Activated CD8-positive, alpha-beta memory T cell treated with anti-CD3 and anti-CD28 coated beads for 1 hour (primary cell): Measurements from ENCODE around the gene EMX2.

Source experiments
- DNase-seq, 2 donors: peaks; one replicate each; pipeline ENCODE4 v3.0.0-alpha.2; 2020; ENCODE audit warnings: low read depth in 1 of 2; ENCODE audit errors: extremely low read depth in 1 of 2

EMX2 gene

DNA sequence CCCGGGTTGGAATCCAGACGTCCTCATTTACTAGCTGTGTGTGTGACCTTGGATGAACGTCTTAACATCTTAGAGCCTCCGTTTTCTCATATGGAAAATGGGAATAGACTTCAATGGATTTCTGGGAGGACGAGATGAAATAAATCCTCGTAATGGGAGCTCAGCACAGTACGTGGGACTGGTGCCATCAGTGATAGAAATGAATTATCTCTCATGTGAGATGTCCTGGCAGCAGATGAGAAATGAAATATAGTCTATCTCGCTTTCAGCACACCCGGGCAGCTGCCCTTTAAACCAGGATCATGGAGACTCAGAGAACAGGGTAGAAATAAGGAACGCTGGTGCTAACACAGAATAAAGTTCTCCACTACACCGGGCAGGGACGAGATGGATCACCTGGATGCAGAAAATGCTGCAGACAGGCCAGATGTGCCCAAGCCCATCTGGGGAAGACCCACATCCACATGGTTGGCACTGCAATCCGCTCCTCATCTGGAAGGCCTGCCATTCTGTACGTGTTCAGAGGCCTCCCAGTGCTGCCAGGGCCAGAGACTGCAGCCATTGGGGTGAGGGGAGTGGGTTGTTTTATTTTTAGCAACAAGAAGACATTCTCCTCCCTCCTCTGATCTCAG is 11.1 kb upstream of the EMX2 start:
- DNase-seq: no peak

GRCh38 chr10:117532003-117532385 is 10.6 kb upstream of the EMX2 start:
- DNase-seq: no peak

DNA sequence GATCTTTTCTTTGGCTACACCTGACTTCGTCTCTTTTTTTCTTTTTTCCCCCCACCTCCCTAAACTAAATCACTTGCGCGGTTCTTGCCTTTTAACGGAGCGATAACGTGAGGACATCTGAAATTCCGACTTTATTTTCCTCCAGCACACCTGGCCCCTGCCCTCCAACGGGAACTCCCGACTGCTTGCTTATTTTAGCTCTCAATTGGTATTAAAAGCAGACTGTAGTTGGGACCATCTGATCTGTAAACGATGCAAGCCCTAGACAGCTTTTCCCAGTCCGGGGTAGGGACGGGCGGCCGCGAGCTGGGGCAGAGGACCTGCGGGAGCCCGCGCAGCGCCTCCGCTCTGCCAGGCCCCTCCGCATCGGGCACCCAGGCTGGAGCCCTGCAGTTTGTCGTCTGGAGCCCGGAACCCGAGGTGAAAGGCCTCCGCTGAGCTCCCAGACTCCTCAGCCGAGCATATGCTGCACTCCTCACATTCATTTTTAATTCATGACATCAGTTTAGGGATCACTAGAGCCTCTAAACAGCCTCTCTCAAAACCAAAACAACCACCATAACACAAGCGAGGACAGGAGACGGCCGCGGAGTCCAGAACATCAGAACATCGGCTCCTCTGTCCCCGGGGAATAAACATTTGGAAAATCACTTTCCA is 10.0 kb upstream of the EMX2 start:
- no peak for DNase-seq

DNA sequence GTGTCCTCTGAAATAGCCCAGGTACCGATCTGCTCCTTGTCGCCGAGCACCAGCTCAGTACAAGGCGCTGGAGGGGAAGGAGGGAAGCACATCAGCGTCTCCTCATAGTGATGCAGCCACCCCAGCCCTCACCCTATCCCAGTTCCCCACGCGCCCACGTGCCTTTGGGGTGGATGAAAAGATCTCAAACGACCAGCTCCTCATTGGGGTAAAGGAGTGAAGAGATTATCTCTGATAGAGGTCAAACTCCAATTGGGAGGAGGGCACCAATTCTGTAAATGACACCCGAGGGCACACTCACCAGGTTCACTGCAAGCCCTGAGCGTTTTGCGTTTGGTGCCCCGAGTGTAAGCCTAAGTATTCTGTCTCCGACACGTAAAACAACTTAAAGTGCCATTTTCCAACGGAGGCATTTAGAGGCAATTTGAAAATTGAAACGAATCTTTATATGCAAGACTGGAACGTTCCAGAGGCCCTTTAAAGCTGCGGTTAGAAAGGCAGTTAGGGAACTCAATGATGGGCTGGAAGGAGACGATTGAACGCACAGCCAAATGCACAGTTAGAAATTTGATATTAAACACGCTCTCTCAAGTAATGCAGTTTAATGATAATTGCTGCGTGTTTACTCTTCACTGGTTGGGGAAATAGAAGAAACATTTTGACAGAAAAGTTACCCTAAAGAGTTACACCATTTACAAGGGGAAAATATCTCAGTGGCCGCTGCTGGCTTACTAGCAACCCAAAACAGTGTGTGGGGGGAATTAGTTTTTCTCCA is 8.9 kb upstream of the EMX2 start:
- no peak for DNase-seq

- no peak for DNase-seq
These were observed 7.9 kb upstream of the EMX2 start for GRCh38 chr10:117534321-117535297.

- DNase-seq: no peak
These were observed 7.1 kb upstream of the EMX2 start for GRCh38 chr10:117535298-117536071.

DNA sequence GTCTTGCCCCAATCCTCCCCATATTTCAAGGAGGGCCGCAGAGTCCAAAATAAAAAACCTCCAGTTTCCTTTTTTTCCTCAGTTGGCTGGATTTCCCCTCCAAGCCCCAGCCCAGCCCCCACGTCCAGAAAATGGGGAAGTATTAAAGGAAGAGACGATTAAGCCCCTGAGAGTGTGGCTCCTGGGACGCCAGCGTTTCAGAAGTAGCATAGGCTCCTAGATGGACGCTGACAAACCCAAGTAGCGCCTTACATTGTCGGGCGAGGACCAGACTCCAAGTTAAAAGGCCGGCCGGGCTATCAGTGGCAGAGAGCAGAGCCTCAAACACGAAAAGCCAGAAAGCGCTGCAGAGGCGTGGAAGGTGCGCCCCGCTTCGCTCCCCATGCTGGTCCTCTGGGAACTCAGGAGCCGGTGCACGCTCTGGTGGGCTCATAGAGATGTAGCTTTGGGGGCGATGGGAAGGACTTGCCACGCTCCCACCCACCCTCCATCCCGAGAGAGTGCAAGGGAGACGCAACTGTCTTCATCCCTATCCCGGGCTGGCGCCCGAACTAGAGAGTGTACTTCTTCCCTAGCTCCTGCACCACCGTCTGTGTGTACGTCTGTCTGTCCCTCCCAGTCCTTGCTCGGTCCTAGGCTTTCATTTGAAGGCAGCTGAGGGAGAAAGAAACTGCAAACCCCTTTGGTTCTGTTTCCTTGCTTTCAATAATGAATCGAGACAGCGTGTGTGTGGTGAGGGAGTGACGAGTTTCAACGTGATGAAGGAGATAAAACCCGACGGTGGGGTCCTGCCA is 6.3 kb upstream of the EMX2 start:
- no peak for DNase-seq

DNA sequence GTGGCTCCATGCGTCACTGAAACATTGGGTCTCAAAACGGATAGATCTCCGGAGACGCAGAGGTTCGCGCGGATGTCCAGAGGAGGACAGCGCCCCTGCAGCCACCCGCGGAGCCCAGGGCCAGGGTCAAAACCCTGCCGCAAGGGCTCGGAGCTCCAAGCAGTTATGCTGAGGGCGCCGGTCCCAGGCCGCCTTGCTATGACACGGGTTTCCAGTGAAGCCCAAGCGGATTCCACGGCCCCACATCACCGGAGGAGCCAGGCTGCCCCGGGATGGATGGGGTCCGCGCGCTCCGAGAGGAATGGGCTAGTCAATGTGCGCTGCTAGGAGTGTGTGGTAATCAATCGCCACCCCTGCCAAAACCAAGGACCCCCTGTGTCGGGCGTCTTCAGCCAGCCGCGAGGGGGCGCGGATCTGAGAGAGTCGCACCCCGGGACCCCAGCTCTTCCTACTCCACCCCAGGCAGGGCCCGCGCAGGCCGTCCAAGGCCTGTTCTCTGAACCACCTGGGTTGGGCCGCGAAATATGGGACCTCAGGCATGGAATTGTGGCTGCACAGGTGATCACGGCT is 5.6 kb upstream of the EMX2 start:
- no peak for DNase-seq

GRCh38 chr10:117537436-117537903 is 5.1 kb upstream of the EMX2 start:
- DNase-seq: no peak

GRCh38 chr10:117537904-117538524 is 4.5 kb upstream of the EMX2 start:
- DNase-seq: no peak

DNA sequence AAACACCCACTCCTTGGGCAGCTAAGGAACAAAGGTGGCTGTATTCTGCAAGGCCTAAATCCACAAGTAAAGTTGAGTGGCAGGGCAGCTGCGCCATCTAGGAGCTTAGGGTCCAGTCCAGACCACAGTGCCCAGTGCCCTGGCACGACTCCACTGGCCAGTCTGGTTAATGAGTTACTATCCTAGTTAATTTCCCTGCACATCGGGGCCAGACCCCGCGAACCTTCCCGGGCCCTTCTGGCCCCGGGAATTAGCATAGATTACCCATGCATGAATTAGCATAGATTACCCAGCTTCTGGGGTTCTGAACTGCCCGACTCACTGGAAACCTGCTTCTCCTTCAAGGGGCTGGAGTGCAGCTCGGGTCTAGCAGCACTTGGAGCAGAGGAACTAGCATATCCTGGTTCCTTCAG is 3.2 kb upstream of the EMX2 start:
- DNase-seq: no peak

DNA sequence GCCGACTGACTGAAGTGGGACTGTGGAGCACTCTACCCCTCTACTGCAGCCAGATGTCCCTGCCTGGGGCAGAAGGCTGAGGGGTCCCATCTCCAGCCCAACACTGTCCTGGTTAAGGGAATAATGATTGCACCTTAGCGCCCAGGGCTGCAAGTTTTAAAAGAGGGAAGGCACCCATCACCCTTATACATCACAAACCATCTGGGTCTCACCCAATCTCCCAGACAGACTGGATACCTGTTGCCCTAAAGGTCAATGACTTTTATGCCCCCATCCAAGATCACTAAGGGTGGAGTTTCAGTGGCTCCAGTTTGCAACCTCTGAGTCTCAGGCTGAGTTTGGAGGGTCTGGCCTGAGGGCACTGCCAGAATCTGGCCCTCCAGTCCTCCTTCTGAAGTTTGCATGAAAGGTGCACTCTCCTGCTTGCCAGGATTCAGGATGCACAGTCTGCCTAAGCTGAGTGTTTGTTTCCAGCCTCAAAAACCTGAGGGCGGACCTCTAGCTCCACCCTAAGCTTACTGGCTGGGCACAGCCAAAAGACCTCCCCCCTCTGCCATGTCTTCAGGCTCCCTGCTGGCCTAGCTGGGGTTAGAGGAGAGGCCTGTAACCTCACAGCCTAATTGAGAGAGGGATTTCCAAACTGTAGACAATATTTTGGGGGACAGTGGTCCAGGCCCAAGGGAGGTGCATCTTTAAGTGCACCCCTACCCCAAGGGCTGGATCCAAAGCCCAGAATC is 2.5 kb upstream of the EMX2 start:
- DNase-seq: no peak

DNA sequence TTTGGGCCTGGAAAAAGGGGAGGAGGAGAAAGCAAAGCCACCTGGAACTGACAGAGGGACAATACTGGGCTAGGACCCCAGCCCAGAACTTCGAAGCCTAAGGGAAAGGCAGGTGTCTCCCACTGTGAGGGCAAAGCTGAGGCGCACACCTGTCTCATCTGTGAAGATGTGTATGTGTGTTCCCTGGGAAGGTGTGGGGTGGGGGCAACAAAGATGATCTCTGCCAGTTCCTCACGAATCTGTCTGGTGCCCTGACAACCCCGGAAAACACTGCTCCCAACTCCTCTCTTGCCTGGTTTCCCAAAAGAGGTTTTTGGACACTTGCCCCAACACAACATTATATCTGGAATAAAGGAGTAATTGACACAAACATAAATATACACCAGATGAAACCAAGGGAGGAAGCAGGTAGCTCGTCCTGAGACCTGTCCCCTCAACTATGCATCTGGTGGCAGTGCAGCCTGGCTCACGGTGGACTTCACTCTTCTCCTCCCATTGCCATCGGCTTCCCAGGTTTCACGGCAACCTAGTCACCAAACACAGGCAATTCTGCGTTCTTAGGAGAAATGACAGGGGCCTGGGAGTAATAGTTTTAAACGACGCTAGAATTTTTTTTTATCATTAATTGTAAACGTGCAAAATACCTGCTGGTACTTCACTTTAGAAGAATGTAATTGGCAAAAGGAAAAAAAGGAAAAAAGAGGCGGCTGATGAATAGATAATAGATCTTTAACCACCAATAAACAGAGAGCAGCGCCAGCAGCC is 1.7 kb upstream of the EMX2 start:
- DNase-seq: no peak

DNA sequence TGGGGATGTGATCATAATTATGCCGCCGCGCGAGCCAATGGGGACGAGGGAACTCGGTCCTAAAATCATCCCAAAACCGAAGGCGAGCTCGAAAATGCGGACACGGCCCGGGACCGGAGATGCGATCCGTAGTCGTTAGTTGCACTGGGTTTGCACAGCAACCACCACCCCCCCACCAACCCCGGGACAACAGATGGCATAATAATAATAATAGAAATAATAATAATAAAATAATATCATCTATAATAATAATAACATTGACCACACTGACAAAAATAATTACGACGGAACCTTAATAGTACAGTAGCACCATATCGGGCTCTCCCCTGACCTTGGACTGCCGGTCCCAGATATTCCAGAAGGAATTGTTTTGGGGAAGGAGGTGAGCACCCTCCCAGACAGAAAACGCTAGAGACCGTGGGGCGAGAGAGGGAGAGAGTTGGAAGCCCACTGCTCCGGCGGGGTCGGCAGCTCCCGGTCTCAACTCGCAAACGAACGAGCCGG is 1.1 kb upstream of the EMX2 start:
- no peak for DNase-seq

DNA sequence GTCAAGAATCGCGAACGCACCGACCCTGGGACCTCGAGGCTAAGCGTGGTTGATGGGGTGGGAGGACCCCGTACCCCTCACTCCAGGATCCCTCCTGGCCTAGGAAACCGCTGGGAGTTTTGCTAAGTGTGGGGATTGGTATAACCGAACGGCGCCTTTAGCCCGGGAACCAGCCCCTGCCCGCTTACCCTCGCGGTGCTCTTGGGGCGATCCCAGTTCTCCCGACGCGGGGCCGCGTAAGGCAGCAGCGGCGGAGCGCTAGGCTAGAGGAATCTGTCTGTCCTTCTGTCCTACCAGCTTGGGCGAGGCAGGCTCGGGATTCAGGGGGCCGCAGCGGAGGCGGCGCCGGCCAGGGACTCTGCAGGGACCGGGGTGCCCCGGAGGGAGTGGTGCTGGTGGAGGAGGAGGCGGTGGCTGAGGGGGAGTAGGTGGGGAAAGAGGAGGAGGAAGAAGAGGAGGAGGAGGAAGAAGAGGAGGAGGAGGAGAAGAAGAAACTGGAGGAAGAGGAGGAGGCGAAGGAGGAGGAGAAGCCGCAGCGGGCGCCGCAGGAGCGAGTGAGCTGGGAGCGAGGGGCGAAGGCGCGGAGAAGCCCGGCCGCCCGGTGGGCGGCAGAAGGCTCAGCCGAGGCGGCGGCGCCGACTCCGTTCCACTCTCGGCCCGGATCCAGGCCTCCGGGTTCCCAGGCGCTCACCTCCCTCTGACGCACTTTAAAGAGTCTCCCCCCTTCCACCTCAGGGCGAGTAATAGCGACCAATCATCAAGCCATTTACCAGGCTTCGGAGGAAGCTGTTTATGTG is 439 bp upstream of the EMX2 start:
- DNase-seq: no peak
